Gastroesophageal sphincter (tissue), 4 donors: ENCODE measurements around the gene MIPOL1. TPM values are rescaled to one million over a fixed set of nuclear protein-coding genes. Genes with fewer than 3 reads are reported as not detected.

Source experiments
- ATAC-seq: fragments of 150-250 bp; one replicate; pipeline ENCODE4 v1.9.1; 2016; ENCODE audit warnings: mild to moderate bottlenecking, moderate library complexity
- H3K27ac ChIP-seq, 4 donors: fragments of 200-600 bp; sonication (generic) in 3 of 4; 1 replicate in 3 of 4; 2 replicates in 1 of 4; pipeline ENCODE4 v1.5.1; 2016 to 2019
- H3K27me3 ChIP-seq: fragments of 200-600 bp; sonication (generic); one replicate; pipeline ENCODE4 v1.5.1; 2019
- H3K36me3 ChIP-seq, 2 donors: fragments of 200-600 bp; sonication (generic); one replicate each; pipeline ENCODE4 v1.5.1; 2019; ENCODE audit warnings: control low read depth in 1 of 2
- H3K4me1 ChIP-seq, 3 donors: fragments of 200-600 bp; sonication (generic); 1 replicate in 2 of 3; 2 replicates in 1 of 3; pipeline ENCODE4 v1.5.1; 2016 to 2019; ENCODE audit warnings: control low read depth in 2 of 3
- H3K4me3 ChIP-seq, 2 donors: fragments of 200-600 bp; sonication (generic); one replicate each; pipeline ENCODE4 v1.5.1; 2019; ENCODE audit warnings: mild to moderate bottlenecking in 1 of 2, moderate library complexity in 1 of 2
- H3K9me3 ChIP-seq, 3 donors: fragments of 200-600 bp; sonication (generic); one replicate each; pipeline ENCODE4 v1.5.1; 2017 to 2019; ENCODE audit warnings: control low read depth in 2 of 3
- CTCF ChIP-seq, 4 experiments: fragments of 200-600 bp in 2 of 4; fragments of 450-650 bp in 2 of 4; sonication (generic) in 1 of 4; IDR thresholded peaks; one replicate each; pipeline ENCODE4 v1.5.1; 2017 to 2019; ENCODE audit warnings: antibody characterized with exemption in 4 of 4, mild to moderate bottlenecking in 2 of 4, moderate library complexity in 2 of 4
- EP300 ChIP-seq: sonication (generic); formaldehyde crosslinking; IDR thresholded peaks from one replicate; pipeline ENCODE4 v1.6.1; 2017; ENCODE audit warnings: antibody characterized with exemption, mild to moderate bottlenecking
- POLR2A ChIP-seq, 2 donors: fragments of 450-650 bp; IDR thresholded peaks; one replicate each; pipeline ENCODE4 v1.6.1; 2017; ENCODE audit warnings: antibody characterized with exemption in 2 of 2, mild to moderate bottlenecking in 2 of 2, moderate library complexity in 1 of 2
- POLR2AphosphoS5 ChIP-seq: sonication (generic); formaldehyde crosslinking; IDR thresholded peaks from one replicate; pipeline ENCODE4 v1.6.1; 2017; ENCODE audit warnings: antibody characterized with exemption
- WGBS, 2 donors: methylation state at CpG; one replicate each; pipeline ENCODE4 v1.1.5; 2018; ENCODE audit warnings: low coverage in 1 of 2; 5-methylcytosine and 5-hydroxymethylcytosine counted together
- small RNA-seq, 4 donors: library from RNA; depleted of rRNA; stranded (forward); fragments of <200 nt; gene quantifications; one replicate each; pipeline ENCODE3, GENCODE V24; 2016
- total RNA-seq, 4 donors: library from RNA; depleted of rRNA; stranded (reverse); fragments of >200 nt; gene quantifications; one replicate each; pipeline ENCODE4 v1.1.0, GENCODE V29; 2016

The MIPOL1 gene
- total RNA-seq, 4 donors from 2014 or later: 10.6 to 32.8 (median 19.4) TPM

GRCh38 chr14:37598747-37599506 is 401.2 kb downstream of the MIPOL1 start:
- Histone ChIP-seq H3K27me3 (peaks cover 100% of the 10 kb centered on the region), H3K4me1 (peaks cover 0 to 54% (median 19%) of the 10 kb centered on the region in 3 donors), H3K9me3 (no peaks in the 10 kb centered on the region), H3K27ac (no peak overlapping the region), H3K36me3 (no peaks in the 10 kb centered on the region), H3K4me3 (peak overlapping the region in 1 of 2 donors; percentile 18)
- no peak for TF ChIP-seq CTCF (IDR thresholded peaks at IDR 0.05)
- no peak for TF ChIP-seq POLR2AphosphoS5
- TF ChIP-seq EP300: no peak
- TF ChIP-seq POLR2A (IDR thresholded peaks at IDR 0.05): no peak
- ATAC-seq: no peak
- WGBS, 2 donors: 10% methylated on average over 18 of the region's 36 CpGs; no CpG with 5 or more reads in 1 of the 2 donors

GRCh38 chr14:37599507-37600368 is 402.0 kb downstream of the MIPOL1 start:
- H3K4me3 ChIP-seq: no peak overlapping the region

GRCh38 chr14:37600880-37601741 is 403.4 kb downstream of the MIPOL1 start:
- no peak for ATAC-seq

More at GRCh38 chr14:37599507-37600368, 402.0 kb downstream of the MIPOL1 start:
- no peak for ATAC-seq
- H3K4me1 ChIP-seq: peaks cover 0 to 46% (median 19%) of the 10 kb centered on the region in 3 donors
- H3K27me3 ChIP-seq: peaks cover 100% of the 10 kb centered on the region
- no peaks in the 10 kb centered on the region for H3K36me3 ChIP-seq
- no peaks in the 10 kb centered on the region for H3K9me3 ChIP-seq
- TF ChIP-seq POLR2AphosphoS5 (no peak), POLR2A (IDR thresholded peaks at IDR 0.05) (no peak), EP300 (no peak), CTCF (IDR thresholded peaks at IDR 0.05) (no peak)
- no peak overlapping the region for H3K27ac ChIP-seq
- WGBS, 2 donors: 3% methylated on average over 7 of the region's 57 CpGs; no CpG with 5 or more reads in 1 of the 2 donors

GRCh38 chr14:37601865-37602264 is 404.1 kb downstream of the MIPOL1 start:
- TF ChIP-seq EP300 (no peak), POLR2AphosphoS5 (no peak)
- Histone ChIP-seq H3K4me1 (peaks cover 0 to 30% (median 9%) of the 10 kb centered on the region in 3 donors), H3K27ac (no peak overlapping the region), H3K36me3 (no peaks in the 10 kb centered on the region), H3K4me3 (no peak overlapping the region), H3K27me3 (peaks cover 100% of the 10 kb centered on the region), H3K9me3 (no peaks in the 10 kb centered on the region)
- no peak for ATAC-seq
- WGBS, 2 donors: 8 to 9% methylated on average over 18 to 22 of the region's 22 CpGs

More at GRCh38 chr14:37600880-37601741, 403.4 kb downstream of the MIPOL1 start:
- Histone ChIP-seq H3K36me3 (no peaks in the 10 kb centered on the region), H3K4me1 (peaks cover 0 to 33% (median 9%) of the 10 kb centered on the region in 3 donors), H3K27ac (no peak overlapping the region), H3K4me3 (no peak overlapping the region), H3K27me3 (peaks cover 100% of the 10 kb centered on the region), H3K9me3 (no peaks in the 10 kb centered on the region)
- TF ChIP-seq EP300: no peak
- TF ChIP-seq CTCF (IDR thresholded peaks at IDR 0.05): no peak
- TF ChIP-seq POLR2AphosphoS5: no peak
- TF ChIP-seq POLR2A (IDR thresholded peaks at IDR 0.05): no peak
- WGBS, 2 donors: 22 to 33% methylated on average over 3 to 4 of the region's 4 CpGs

Small RNA genes within 50 kb of the gene (small RNA-seq; reads per million reads assigned to genes)
- gene RNU6-273P (0 reads per million in 4 donors), gene RNU6-886P (0 reads per million in 4 donors)

Other genes starting within 250 kb of the MIPOL1 start
- 1 to 10 TPM in 3 of 4 donors, under 1 TPM in 1; 0.40 to 1.5 (median 1.3) TPM for gene SLC25A21, start 25.3 kb upstream of the MIPOL1 start, total RNA-seq